ENCODE results near the gene ARGFX.

ARGFX gene

GRCh38 chr3:121529308-121529707, 38.4 kb upstream of the ARGFX start:
- H3K36me3 ChIP-seq (ENCODE audit: insufficient read depth, low read length): peaks cover 89% of the 10 kb centered on the region
- no peaks in the 10 kb centered on the region for H3K9me2 ChIP-seq (ENCODE audit: low read depth, low read length)
- H2AFZ ChIP-seq (ENCODE audit: low read length): no peak overlapping the region
- no peaks in the 10 kb centered on the region for H3K4me1 ChIP-seq (ENCODE audit: insufficient read depth, low read length, severe bottlenecking)
- H3K79me2 ChIP-seq (ENCODE audit: insufficient read depth, low read length): no peaks in the 10 kb centered on the region
- no peak overlapping the region for H3K9ac ChIP-seq (ENCODE audit: low read length)
- no peaks in the 10 kb centered on the region for H4K20me1 ChIP-seq (ENCODE audit: insufficient read depth, low read length)
- no peaks in the 10 kb centered on the region for H3K27me3 ChIP-seq (ENCODE audit: insufficient read depth, low read length)
- H3F3A ChIP-seq (ENCODE audit: insufficient read depth, low read length): no peaks in the 10 kb centered on the region
- TF ChIP-seq EZH2 (IDR thresholded peaks at IDR 0.05; ENCODE audit: borderline replicate concordance, low read length) (no peak), CTCF (IDR thresholded peaks at IDR 0.05; ENCODE audit: low read length) (peak; percentile 58; the same call in 1 of the 2 replicates)
- H3K4me2 ChIP-seq (ENCODE audit: low read length): no peak overlapping the region
- no peak overlapping the region for H3K4me3 ChIP-seq (ENCODE audit: low read depth, low read length, poor library complexity, severe bottlenecking)
- no peak overlapping the region for H3K27ac ChIP-seq (ENCODE audit: low read depth, low read length, poor library complexity, severe bottlenecking)
- H3K9me3 ChIP-seq (ENCODE audit: low read length): no peaks in the 10 kb centered on the region

GRCh38 chr3:121531269-121531668, 36.5 kb upstream of the ARGFX start:
- H3K27me3 ChIP-seq (ENCODE audit: insufficient read depth, low read length): no peaks in the 10 kb centered on the region
- H3K9ac ChIP-seq (ENCODE audit: low read length): no peak overlapping the region
- no peak overlapping the region for H3K4me3 ChIP-seq (ENCODE audit: low read depth, low read length, poor library complexity, severe bottlenecking)
- no peaks in the 10 kb centered on the region for H4K20me1 ChIP-seq (ENCODE audit: insufficient read depth, low read length)
- H3K9me3 ChIP-seq (ENCODE audit: low read length): no peaks in the 10 kb centered on the region
- TF ChIP-seq EZH2 (IDR thresholded peaks at IDR 0.05; ENCODE audit: borderline replicate concordance, low read length): no peak
- no peak for TF ChIP-seq CTCF (IDR thresholded peaks at IDR 0.05; ENCODE audit: low read length)
- no peak overlapping the region for H2AFZ ChIP-seq (ENCODE audit: low read length)
- H3K79me2 ChIP-seq (ENCODE audit: insufficient read depth, low read length): no peaks in the 10 kb centered on the region
- H3K27ac ChIP-seq (ENCODE audit: low read depth, low read length, poor library complexity, severe bottlenecking): no peak overlapping the region
- H3K9me2 ChIP-seq (ENCODE audit: low read depth, low read length): no peaks in the 10 kb centered on the region
- H3K4me2 ChIP-seq (ENCODE audit: low read length): no peak overlapping the region
- H3F3A ChIP-seq (ENCODE audit: insufficient read depth, low read length): no peaks in the 10 kb centered on the region
- H3K36me3 ChIP-seq (ENCODE audit: insufficient read depth, low read length): peaks cover 89% of the 10 kb centered on the region
- no peaks in the 10 kb centered on the region for H3K4me1 ChIP-seq (ENCODE audit: insufficient read depth, low read length, severe bottlenecking)

DNA sequence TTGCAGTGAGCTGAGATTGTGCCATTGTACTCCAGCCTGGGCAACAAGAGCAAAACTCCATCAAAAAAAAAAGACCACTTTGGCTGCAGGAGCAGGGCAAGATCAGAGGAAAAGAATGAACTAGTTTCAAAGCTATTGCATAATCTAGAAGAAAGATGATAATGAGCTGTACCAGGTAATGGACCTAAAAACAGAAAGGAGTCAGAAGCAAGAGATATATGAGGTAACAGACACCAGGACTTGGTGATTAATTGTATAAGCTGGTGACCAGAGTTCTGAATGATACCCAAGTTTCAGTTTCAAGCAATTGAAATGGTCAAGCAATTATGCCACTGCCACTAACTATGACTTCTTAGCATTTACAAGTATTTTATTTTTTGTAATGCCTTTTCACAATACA, 24.8 kb upstream of the ARGFX start:
- Histone ChIP-seq H3K4me1 (ENCODE audit: insufficient read depth, low read length, severe bottlenecking) (peaks cover 21% of the 10 kb centered on the region), H3K36me3 (ENCODE audit: insufficient read depth, low read length) (peaks cover 60% of the 10 kb centered on the region), H3K9me3 (ENCODE audit: low read length) (no peaks in the 10 kb centered on the region), H3K4me2 (ENCODE audit: low read length) (no peak overlapping the region), H3K27ac (ENCODE audit: low read depth, low read length, poor library complexity, severe bottlenecking) (no peak overlapping the region), H4K20me1 (ENCODE audit: insufficient read depth, low read length) (no peaks in the 10 kb centered on the region), H3K27me3 (ENCODE audit: insufficient read depth, low read length) (no peaks in the 10 kb centered on the region), H3K9ac (ENCODE audit: low read length) (no peak overlapping the region), H3K9me2 (ENCODE audit: low read depth, low read length) (no peaks in the 10 kb centered on the region), H3F3A (ENCODE audit: insufficient read depth, low read length) (no peaks in the 10 kb centered on the region), H3K4me3 (ENCODE audit: low read depth, low read length, poor library complexity, severe bottlenecking) (no peak overlapping the region), H2AFZ (ENCODE audit: low read length) (no peak overlapping the region), H3K79me2 (ENCODE audit: insufficient read depth, low read length) (peaks cover 45% of the 10 kb centered on the region)
- TF ChIP-seq EZH2 (IDR thresholded peaks at IDR 0.05; ENCODE audit: borderline replicate concordance, low read length) (no peak), CTCF (IDR thresholded peaks at IDR 0.05; ENCODE audit: low read length) (no peak)

Measured in OCI-LY1 (cell line).